ENCODE data around the gene FLII.
A peak's percentile ranks its signal among the peaks of the same experiment; 100 is the strongest.

The FLII gene

DNA sequence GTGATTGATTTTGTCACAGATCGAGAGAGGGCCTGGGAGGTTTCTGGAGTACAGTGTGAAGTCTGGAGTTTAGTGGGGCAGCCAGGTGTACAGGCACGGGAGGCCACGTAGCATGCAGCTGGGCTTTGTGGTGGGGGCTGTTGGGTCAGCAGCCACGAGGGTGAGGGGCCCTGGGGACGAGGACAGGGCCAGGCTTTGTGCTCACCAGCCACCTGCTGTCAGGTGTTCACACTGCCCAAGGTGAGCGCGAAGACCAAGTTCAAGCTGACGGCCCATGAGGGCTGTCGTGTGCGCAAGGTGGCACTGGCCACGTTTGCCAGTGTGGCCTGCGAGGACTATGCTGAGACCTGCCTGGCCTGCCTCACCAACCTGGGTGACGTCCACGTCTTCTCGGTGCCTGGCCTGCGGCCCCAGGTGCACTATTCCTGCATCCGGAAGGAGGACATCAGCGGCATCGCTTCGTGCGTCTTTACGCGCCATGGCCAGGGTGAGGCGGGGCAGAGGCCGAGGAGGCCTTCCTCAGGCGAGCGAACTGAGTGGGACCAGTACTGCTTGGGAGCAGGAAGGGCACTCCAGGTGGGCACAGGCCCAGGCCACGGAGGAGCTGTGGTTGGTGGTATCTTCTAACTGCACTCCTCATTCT lies 17.2 kb downstream of the FLII start:
- no peak for DNase-seq

DNA sequence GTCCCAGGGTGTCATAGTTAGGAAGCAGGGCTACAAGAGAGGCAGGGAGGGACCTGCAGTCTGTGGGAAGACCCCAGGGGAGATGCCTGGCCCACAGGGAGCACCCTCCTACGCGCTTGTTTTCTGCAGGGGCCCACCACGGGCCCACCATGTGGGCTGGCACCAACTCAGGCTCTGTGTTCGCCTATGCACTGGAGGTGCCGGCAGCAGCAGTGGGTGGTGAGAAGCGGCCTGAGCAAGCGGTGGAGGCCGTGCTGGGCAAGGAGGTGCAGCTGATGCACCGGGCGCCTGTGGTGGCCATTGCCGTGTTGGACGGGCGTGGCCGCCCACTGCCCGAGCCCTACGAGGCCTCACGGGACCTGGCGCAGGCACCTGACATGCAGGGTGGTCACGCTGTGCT lies 18.1 kb downstream of the FLII start:
- DNase-seq: no peak

DNA sequence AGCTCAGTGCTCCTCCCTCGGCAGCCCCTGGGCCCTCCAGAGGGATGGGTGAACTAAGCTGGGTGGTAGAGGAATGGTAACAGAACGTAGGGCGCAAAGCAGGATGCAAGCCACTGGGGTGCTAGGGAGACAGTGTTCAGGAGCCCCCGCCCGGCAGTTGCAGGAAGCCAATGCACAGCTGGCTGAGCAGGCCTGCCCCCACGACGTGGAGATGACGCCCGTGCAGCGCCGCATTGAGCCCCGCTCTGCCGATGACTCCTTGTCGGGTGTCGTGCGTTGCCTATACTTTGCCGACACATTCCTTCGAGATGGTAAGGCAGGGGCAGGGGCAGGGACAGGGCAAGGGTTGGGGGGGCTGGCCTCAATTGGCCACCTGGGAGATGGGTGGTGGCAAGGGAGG lies 20.2 kb downstream of the FLII start:
- DNase-seq: no peak

DNA sequence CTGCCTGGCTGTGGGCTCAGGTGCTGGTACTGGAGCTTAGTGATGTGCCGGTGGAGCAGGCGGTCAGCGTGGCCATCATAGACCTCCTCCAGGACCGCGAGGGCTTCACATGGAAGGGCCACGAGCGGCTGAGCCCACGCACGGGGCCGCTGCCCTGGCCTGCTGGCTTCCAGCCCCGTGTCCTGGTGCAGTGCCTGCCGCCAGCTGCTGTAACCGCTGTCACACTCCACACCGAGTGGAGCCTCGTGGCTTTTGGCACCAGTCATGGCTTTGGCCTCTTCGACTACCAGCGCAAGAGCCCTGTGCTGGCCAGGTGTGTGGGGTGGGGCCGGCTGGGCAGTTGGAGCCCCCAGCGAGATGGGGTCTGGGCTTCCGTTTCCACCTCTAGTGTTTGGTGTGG lies 21.1 kb downstream of the FLII start:
- no peak for DNase-seq

DNA sequence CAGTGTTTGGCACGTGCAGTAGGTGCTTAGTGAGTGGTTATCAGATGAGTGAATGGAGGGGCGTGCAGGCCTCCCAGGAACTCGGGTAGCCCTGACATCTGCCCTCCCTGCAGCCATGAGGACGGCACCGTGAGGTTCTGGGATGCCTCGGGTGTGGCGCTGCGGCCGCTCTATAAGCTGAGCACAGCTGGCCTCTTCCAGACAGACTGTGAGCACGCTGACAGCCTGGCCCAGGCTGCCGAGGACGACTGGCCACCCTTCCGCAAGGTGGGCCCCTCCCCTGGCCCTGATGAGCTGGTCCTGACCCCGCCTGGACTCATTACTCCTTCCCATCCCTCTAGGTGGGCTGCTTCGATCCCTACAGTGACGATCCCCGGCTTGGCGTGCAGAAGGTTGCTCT lies 22.0 kb downstream of the FLII start:
- no peak for DNase-seq

DNA sequence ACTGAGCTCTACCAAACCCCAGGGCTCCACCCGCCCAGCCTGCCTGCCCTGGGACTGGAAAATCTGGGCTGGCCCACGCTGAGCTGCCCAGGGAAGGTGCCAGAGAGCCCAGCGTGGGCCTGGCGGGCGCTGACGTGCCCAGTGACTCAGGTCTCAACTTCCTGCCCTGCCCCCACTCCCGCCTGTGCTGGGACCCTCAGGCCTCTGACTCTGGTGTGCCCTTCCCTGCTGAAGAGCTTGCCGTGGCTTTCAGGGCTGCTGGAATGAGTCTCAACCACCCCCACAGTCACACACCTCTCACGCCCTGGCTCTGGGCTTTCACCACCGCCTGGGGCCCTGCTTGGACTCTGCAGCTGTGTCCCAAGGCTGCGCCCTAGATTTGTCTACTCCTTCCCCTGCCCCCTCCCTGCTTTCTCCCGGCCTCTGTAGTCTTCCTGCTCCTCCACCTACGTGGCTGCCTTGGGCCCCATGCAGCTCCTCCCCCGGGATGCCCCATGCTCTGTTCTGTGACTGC lies 22.7 kb downstream of the FLII start:
- DNase-seq: no peak

DNA sequence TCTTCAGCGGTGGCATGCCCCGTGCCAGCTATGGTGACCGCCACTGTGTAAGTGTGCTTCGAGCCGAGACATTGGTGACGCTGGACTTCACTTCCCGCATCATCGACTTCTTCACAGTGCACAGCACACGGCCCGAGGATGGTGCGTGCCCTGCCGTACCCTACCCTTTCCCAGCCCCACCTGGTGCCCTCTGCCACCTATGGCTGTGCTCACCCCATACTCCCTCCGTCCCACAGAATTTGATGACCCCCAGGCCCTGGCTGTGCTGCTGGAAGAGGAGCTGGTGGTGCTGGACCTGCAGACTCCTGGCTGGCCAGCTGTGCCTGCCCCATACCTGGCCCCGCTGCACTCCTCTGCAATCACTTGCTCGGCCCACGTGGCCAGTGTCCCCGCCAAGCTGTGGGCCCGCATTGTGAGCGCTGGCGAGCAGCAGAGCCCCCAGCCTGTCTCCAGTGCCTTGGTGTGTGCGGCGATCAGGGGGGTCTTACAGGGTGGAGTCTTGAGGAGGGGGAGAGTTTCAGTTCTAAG lies 23.6 kb downstream of the FLII start:
- no peak for DNase-seq

DNA sequence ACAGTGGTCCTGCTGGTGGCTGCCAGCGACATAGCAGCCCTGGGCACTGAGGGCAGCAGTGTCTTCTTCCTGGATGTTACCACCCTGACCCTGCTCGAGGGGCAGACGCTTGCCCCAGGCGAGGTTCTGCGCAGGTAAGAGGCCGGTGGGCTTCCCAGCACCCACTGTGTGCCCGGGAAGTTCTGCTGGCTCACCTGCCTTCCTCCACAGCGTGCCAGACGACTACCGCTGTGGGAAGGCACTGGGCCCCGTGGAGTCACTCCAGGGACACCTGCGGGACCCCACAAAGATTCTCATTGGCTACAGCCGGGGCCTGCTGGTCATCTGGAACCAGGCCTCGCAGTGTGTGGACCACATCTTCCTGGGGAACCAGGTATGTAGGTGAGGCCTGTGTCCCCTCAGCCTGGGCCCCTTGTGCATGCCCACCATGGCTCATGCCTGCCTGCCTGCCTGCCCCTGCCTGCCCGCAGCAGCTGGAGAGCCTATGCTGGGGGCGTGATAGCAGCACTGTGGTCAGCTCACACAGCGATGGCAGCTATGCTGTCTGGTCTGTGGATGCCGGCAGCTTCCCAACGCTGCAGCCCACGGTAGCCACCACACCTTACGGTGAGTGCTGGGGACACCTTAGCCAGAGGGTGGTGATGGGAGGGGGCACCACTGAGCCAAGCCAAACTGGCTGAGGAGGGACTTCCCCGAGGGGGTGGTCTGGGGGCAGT lies 24.6 kb downstream of the FLII start:
- no peak for DNase-seq

DNA sequence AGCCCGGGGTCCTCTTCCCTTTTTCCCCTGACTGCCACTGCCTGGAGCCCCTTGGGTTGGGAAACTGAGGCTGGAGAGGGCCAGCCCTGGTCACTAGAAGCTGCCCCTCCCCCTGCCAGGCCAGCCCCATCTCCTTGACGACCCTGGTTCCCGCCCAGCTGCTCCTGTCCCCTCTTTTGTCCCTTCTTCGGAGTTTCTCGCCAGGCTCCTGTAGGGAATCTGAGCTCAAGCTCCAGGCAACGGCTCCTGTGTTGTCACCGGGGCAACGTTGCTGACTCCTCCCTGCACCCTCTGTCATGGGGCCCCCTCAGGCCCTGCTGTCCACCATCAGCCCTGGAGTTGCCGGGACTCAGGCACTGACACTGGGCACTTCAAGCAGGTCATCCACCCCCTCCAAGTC lies 27.4 kb downstream of the FLII start:
- DNase-seq: no peak

DNA sequence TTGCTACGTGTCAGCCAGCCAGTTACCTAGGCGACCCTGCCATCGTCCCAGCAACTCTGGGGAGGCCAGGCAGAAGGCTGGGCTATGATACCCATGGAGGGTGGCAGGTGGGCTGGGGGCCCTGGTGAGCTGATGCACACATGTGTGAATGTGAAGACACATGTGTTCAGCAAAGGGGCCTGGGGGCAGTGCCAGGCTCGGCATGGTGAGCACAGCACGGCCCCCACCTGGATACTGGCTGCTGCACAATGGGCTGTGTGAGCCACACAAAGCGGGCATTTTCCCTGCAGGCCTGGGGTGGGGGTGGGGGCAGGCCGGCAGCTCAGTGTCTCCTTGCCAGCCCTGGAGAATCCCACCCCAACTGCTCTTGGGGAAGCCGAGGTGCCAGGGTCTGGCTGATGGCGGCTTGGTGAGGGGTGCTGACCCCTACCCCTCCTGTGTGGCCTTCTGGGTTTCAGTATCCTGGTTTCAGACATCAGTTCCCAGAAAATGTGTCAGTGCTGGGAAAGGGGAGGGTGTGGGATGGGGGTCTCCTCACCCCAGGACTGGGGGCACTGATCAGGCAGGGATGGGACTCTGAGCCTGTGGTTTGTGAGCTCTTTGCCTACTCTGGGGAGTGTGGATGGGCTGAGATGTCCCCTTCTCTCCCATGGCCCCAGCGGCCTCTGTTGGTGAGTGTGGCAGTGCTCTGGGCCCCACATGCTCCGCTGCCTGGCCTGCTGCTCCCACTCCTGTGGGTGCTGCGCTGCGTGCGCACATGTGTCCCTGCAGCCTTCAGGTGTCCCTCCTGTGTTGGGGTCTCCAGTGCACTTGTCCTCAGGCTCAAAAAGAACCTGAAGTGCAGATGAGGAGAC lies 28.0 kb downstream of the FLII start:
- no peak for DNase-seq

DNA sequence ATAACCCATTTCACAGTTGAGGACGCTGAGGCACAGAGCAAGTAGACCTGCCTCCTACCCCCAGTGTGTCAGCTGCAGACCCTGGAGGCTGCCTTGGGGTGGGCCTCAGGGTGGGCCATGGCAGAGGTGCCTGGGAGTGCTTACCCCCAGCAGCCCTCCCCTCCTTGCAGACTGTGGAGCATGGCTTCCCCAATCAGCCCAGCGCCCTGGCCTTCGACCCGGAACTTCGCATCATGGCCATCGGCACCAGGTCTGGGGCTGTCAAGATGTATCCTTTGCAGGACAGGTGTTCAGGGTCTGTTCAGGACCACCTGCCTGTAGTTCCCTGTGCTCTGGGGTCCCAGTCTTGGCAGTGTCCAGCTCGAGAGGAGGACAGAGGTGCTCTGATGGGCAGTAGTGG lies 28.8 kb downstream of the FLII start:
- no peak for DNase-seq

DNA sequence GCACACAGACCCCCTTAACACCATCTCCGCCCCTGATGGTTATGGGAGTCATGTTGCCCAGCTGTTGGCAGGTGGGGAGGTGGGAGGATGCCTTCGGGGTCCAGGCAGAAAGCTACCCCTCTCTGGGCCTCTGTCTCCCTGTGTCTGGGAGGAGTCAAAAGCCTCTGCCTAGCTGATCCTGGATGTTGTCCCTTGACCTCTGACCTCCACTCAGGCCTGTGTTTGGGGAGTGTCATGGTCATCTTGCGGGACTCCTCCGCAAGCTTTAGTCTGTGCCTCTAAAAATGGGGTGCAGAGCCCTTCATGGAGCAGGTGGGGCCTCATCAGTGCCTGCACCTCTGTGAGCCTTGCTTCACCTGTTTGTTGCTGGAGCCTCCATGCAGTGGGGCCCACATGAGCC lies 29.3 kb downstream of the FLII start:
- no peak for DNase-seq

DNA sequence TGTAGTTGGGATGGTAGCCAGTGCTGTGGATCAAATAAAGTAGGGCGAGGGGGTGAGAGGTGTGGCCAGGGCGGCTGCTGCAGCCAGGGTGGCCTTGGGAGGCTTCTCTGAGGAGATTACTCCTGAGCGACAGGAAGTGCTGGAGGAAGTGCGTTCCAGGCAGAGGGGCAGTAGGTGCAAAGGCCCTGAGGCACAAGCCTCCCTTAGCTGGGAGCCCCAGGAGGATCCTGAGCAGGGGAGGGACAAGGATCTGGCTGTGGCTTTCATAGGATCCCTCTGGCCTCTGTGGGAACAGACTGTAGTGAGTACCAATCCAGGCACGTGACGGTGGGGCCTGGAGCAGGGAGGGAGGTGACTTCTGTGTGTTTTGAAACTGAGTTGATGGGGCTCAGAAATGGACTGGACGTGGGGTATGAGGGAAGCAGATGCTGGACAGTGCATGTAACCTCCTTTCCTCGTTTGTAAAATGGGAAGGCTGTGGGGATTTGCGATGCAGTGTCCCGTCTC lies 30.3 kb downstream of the FLII start:
- DNase-seq: no peak

DNA sequence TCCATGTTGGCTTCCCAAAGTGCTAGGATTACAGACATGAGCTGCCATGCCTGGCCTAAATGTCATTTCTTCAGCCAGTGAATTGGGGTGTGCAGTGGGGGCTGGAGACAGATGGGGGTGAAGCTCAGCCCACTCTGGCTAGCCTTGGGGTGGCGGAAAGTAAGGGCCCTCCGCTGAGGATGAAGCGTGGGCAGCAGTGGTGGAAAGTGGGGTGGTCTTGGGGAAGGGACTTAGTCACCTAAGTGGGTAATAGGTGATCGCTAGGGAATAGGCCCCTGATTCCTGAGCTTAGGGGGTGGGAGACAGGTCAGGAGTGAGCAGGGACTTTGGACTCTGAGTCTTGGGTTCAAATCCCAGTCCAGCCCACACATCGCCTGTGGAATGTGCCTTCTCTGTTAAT lies 30.9 kb downstream of the FLII start:
- no peak for DNase-seq

DNA sequence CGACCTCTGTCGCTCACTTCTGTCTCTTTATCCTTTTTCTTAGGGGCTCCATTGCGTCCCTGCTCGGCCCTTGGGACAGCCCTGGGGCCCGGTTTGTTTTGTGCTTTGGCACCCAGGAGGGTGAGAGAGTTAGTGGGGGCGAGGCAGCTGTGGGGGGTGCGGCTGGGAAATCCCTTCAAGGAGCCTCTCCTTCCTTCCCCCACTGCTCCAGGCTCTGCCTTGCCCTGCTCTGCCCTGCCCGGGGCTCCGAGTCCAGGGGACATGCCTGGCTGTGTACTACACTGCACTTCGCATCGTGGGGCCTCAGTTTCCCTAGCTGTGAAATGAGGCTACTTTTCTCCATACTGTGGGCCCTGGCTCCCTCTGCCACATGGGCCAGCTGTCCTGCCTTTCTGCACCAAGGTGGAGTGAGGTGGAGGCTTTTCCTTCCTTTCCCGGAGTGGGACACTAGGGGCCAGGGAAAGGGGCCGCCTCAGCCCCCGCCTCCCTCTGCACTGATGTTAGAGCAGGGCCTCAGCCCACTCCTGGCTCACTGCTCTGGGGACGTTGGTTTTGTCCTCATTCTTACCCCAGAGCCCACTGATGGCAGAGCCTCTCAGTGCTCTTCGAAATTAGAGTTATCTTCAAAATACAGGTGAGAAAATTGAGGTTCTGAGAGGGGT lies 32.1 kb downstream of the FLII start:
- no peak for DNase-seq

DNA sequence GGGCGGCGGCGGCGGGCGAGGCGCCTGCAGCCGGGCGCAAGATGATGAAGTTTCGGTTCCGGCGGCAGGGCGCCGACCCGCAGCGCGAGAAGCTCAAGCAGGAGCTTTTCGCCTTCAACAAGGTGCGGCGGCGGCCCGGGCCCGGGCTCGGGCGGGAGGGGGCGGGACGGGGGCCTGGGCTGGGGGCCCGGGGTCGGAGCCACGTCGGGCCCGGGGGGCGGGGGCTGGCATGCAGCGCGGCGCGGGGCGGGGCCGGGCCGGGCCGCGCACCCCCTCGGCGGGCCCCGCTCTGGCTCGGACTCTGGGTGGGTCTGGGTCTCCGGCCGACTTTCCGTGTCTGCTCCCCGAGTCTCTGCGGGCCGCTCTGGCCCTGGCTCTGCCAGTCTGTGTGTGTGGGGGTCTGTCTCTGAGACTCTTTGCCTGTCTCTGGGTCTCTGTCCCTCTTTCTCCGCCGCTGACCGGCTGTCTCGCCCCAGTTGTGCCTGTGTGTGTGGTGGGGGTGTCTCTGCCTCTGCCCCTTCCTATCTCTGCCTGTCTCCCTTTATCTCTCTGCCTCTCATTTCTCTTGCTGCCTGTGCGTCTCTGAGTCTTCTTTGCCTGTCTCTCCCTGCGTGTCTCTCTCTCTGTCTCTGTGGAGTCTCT lies 32.8 kb downstream of the FLII start:
- no peak for DNase-seq

DNA sequence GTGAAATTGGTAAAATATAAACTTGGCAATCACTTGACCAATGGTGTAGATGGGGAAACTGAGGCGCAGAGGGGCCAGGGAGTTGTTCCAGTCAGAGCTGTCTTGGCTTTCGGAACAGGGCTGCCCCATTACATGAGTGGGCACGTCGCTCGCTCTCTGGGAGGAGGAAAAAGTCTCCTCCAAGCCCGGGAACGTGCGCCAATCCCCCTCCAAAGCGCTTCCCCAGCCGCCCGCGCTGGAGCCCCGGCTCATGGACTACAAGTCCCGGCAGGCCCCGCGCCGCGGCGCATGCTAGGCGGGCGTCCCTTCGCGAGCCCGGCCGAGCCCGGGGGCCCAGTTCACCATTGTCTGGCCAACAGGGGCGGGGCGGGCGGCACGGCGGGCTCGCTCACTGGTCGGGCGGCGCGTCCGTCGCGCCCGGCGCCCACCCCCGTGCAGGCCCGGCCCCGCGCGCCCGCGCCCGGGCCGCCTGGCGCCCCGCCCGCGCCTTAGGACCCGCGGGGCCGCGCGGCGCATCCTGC lies 33.4 kb downstream of the FLII start, which contains the start of gene LLGL1:
LLGL1 (plus strand) TSS at position 515 of the 521 bp plus-strand sequence. CDS start 48 bp downstream, outside the sequence.
- DNase-seq: peak; percentile 64

DNA sequence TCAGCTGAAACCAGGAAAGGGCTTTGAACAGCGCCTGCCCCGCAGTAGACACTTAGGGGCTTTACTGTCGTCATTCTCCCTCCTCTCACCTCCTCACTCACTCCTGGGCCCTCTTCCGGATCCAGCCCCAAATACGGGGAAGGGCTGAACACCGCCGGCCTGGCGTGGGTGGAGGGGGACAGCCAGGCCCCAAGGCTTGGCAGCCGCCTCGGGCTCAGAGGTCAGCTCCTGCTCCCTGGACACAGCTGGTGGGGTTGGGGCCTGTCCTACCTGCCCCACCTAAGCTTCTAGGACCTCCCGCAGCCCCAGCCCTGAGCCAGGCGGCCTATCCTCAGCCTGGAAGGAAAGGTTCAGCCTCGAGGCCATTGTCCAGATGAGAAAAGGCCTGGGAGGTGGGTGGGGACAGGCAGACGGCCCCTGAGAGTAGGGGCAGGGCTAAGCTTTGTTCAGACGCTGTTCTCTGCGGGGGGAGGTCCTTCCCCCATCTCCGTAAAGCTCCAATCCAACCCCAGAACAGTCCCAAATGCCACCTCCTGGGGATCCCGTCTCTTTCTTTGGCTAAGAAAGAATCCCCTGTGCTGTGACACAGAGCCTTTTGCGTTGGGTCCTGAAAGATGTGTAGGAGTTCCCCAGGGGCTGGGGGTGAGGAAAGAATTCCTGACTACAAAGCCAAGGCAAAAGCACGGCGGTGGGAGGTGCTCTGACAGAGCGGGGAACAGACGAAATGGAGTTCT lies 34.0 kb downstream of the FLII start:
- no peak for DNase-seq

DNA sequence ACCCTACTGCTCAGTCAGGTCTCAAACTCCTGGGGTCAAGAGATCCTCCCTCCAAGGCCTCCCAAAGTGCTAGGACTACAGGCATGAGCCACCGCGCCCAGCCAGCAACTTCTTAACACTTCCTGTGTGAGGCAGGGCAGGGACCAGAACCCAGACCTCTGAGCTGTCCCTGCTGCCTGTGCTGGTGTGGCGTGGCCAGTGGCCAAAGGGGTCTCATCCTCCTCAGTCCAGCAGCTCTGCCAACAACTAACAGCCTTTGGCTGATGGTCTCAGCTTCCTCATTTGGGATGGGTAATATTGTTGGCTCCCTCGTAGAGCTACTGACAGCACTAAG lies 34.5 kb downstream of the FLII start:
- no peak for DNase-seq

DNA sequence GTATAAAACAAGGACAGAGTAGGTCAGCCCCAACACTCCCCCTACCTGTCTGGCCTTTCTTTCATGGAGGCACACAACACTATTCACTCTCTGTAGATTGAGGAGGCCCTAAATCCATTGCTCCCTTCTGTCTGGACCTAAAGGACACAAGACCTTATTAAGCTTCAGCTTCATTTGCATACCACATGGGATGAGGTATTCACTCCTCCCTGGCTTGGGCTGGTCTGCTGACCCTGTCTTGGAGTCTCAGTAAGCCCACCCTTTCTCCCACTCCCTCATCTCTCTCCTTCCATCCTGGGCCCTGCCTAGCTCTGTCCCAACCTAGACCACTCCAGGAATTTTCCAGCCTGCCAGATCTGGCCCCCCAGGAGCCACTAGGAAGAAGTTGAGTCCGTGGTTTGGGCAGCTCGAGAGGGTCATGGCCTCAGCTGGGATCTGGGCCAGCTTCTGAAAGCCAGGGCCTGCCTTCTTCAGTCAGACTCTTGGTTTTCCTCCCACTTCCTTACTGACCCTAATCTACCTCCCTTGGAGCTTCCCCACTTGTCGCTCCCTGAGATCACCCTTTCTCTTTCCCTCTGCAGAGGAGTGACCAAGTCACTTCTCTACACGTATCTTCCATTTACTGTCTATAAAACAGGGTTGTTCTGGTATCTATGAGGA lies 39.7 kb downstream of the FLII start:
- DNase-seq: no peak
